SH-SY5Y (cell line): ENCODE data around the gene CD163.

Experiments
- GATA2 ChIP-seq: IDR thresholded peaks from 2 replicates; pipeline ENCODE4 v1.6.1; 2011; ENCODE audit warnings: mild to moderate bottlenecking, low read depth, low read length
- GATA3 ChIP-seq: IDR thresholded peaks from 2 replicates; pipeline ENCODE4 v1.6.1; 2011; ENCODE audit warnings: low read depth, mild to moderate bottlenecking, low read length, moderate library complexity

DNA sequence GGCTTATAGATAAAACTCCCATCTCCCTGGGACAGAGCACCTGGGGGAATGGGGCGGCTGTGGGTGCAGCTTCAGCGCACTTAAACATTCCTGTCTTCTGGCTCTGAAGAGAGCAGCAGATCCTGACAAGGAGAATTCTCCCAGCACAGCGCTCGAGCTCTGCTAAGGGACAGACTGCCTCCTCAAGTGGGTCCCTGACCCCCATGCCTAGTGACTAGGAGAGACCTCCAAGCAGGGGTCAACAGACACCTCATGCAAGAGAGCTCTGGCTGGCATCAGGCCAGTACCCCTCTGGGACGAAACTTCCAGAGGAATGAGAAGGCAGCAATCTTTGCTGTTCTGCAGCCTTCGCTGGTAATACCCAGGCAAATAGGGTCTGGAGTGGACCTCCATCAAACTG is 31.5 kb downstream of the CD163 start:
- TF ChIP-seq GATA3 (no peak), GATA2 (no peak)
